HepG2 (cell line): ENCODE results near the gene ZG16. TPM values are rescaled to one million over a fixed set of nuclear protein-coding genes. Genes with fewer than 3 reads are reported as not detected.

Experiments
- CREB1 ChIP-seq, 2 experiments: fragments of 450-650 bp in 1 of 2; IDR thresholded peaks; 2 replicates each; pipeline ENCODE4 v1.6.1; 2016 to 2017; ENCODE audit warnings: control low read depth in 1 of 2, mild to moderate bottlenecking in 1 of 2, missing compliant biosample characterization in 1 of 2, missing genetic modification characterization in 1 of 2
- GABPB1 ChIP-seq: IDR thresholded peaks from 2 replicates; pipeline ENCODE4 v1.6.1; 2016; ENCODE audit warnings: mild to moderate bottlenecking, missing genetic modification reagents, moderate library complexity, missing compliant biosample characterization
- MBNL3 ChIP-seq: fragments of 250-450 bp; sonication (Bioruptor Pico); conservative IDR thresholded peaks from 2 replicates; pipeline ENCODE4 v1.8.0; 2022; ENCODE audit warnings: mild to moderate bottlenecking, inconsistent platforms
- MED1 ChIP-seq: sonication (generic); formaldehyde crosslinking; IDR thresholded peaks from 2 replicates; pipeline ENCODE4 v1.4.0; 2020; ENCODE audit warnings: missing genetic modification reagents
- PHF8 ChIP-seq: sonication (generic); formaldehyde crosslinking; IDR thresholded peaks from 2 replicates; pipeline ENCODE4 v1.5.0; 2020; ENCODE audit warnings: missing genetic modification reagents
- POLR2AphosphoS5 ChIP-seq: IDR thresholded peaks from 2 replicates; pipeline ENCODE4 v1.6.1; 2012; ENCODE audit warnings: low read depth, low read length
- SIX4 ChIP-seq: sonication (generic); formaldehyde crosslinking; IDR thresholded peaks from 2 replicates; pipeline ENCODE4 v1.4.0; 2020; ENCODE audit warnings: missing genetic modification reagents
- TAF1 ChIP-seq: sonication (generic); formaldehyde crosslinking; IDR thresholded peaks from 2 replicates; pipeline ENCODE4 v1.4.0; 2020; ENCODE audit warnings: missing genetic modification reagents
- TARDBP ChIP-seq: sonication (generic); formaldehyde crosslinking; IDR thresholded peaks from 2 replicates; pipeline ENCODE4 v1.8.0; 2022; ENCODE audit warnings: mild to moderate bottlenecking, missing genetic modification reagents
- TCF7 ChIP-seq: sonication (generic); IDR thresholded peaks from 2 replicates; pipeline ENCODE4 v1.6.1; 2016; ENCODE audit warnings: antibody characterized with exemption, low read depth
- ZFX ChIP-seq: sonication (generic); formaldehyde crosslinking; IDR thresholded peaks from 2 replicates; pipeline ENCODE4 v1.4.0; 2020; ENCODE audit warnings: mild to moderate bottlenecking, low read depth, missing genetic modification reagents, moderate library complexity
- ZNF761 ChIP-seq: sonication (generic); formaldehyde crosslinking; conservative IDR thresholded peaks from 2 replicates; pipeline ENCODE4 v1.4.0; 2020; ENCODE audit warnings: mild to moderate bottlenecking, missing genetic modification reagents
- ZNF788 ChIP-seq: sonication (generic); formaldehyde crosslinking; IDR thresholded peaks from 2 replicates; pipeline ENCODE4 v1.5.0; 2020; ENCODE audit warnings: mild to moderate bottlenecking, missing genetic modification reagents, borderline replicate concordance
- ZNF878 ChIP-seq: sonication (generic); formaldehyde crosslinking; IDR thresholded peaks from 2 replicates; pipeline ENCODE4 v1.8.1; 2023; ENCODE audit warnings: mild to moderate bottlenecking, missing genetic modification reagents, moderate library complexity
- ZNF891 ChIP-seq: sonication (generic); formaldehyde crosslinking; IDR thresholded peaks from 2 replicates; pipeline ENCODE4 v1.5.0; 2020; ENCODE audit warnings: mild to moderate bottlenecking, missing genetic modification reagents
- ZSCAN29 ChIP-seq: sonication (generic); formaldehyde crosslinking; conservative IDR thresholded peaks from 2 replicates; pipeline ENCODE4 v1.4.0; 2020; ENCODE audit warnings: mild to moderate bottlenecking, missing genetic modification reagents
- polyA plus RNA-seq, 8 experiments: library from polyadenylated mRNA; depleted of rRNA in 3 of 8; stranded (reverse) in 7 of 8; unstranded in 1 of 8; fragments of >200 nt; fragmentation: Illumina TruSeq in 4 of 8; extraction: Trizol in 4 of 8; gene quantifications; 2 replicates each; pipeline versions ENCODE4 v1.2.1 to v1.2.3, GENCODE V29; 2011 to 2016; ENCODE audit warnings: low read depth in 4 of 8, missing spikeins in 1 of 8, mixed read lengths in 1 of 8; ENCODE audit not compliant: insufficient read depth in 1 of 8
- total RNA-seq, 5 experiments: library from RNA; depleted of rRNA; stranded (reverse); fragments of >200 nt; fragmentation: Illumina TruSeq; extraction: Trizol; gene quantifications; 2 replicates each; pipeline ENCODE4 v1.2.3, GENCODE V29; 2016; ENCODE audit warnings: low read depth in 1 of 5
- TF ChIP-seq, protein P1 (sequence below): sonication (generic); formaldehyde crosslinking; IDR thresholded peaks from 2 replicates; pipeline ENCODE4 v1.4.0; 2020; ENCODE audit warnings: mild to moderate bottlenecking, missing genetic modification reagents, borderline replicate concordance
- TF ChIP-seq, protein P2 (sequence below): sonication (generic); formaldehyde crosslinking; IDR thresholded peaks from 2 replicates; pipeline ENCODE4 v1.5.1; 2020; ENCODE audit warnings: mild to moderate bottlenecking, missing genetic modification reagents, moderate library complexity
- TF ChIP-seq, protein P3 (sequence below): sonication (generic); formaldehyde crosslinking; conservative IDR thresholded peaks from 2 replicates; pipeline ENCODE4 v1.4.0; 2020; ENCODE audit warnings: mild to moderate bottlenecking, missing genetic modification reagents, moderate library complexity

The ZG16 gene
- total and polyA plus RNA-seq, 2 of the 13 experiments (the other 11 are each of a cell fraction or from before 2014, with no cell fraction given) = 0.04 to 0.07 TPM

DNA sequence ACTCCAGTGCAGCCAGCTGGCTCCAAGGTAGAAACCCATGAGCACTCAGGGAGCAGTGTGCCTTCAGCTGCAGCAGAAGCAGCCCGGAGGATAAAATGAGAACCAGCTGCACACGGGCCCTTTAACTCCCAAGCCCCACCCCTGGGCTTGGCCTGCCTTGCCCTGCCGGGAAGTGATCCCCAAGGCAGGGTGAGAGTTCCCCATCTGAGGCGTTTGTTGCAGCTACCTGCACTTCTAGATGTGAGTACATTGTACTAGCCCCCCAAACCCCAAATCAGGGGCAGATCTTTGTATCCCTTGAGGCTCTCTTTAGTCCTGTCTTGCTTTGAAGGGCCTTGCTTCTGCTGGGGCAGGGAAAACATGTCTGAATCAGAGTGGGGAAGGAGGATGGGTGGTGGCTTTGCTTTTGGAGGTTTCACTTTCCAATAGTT is 42.2 kb downstream of the ZG16 start, which contains the start of gene MVP (continued):
- TF ChIP-seq ZSCAN29 (CRISPR knock-in tag) (0 out of 2 replicates have a peak, but pooled peaks have one; percentile 9), ZNF761 (0 out of 2 replicates have a peak, but pooled peaks have one; percentile 26), MED1 (CRISPR knock-in tag) (peak; percentile 32; the same call in 1 of the 2 replicates), CREB1 (IDR thresholded peaks at IDR 0.05) (no peak), CREB1 (CRISPR knock-in tag; IDR thresholded peaks at IDR 0.05) (0 out of 2 replicates have a peak, but pooled peaks have one; percentile 24), POLR2AphosphoS5 (peak; percentile 68), TARDBP (CRISPR knock-in tag) (0 out of 2 replicates have a peak, but pooled peaks have one; percentile 23), TCF7 (no peak), ZNF788 (CRISPR knock-in tag) (0 out of 2 replicates have a peak, but pooled peaks have one; percentile 15), GABPB1 (CRISPR knock-in tag) (0 out of 2 replicates have a peak, but pooled peaks have one; percentile 33), ZFX (CRISPR knock-in tag) (peak; percentile 40; the same call in 1 of the 2 replicates), MBNL3 (CRISPR knock-in tag) (no peak), PHF8 (CRISPR knock-in tag) (0 out of 2 replicates have a peak, but pooled peaks have one; percentile 25), ZNF891 (CRISPR knock-in tag) (0 out of 2 replicates have a peak, but pooled peaks have one; percentile 2), ZNF878 (CRISPR knock-in tag) (no peak), SIX4 (CRISPR knock-in tag) (0 out of 2 replicates have a peak, but pooled peaks have one; percentile 28), TAF1 (CRISPR knock-in tag) (no peak)
- TF ChIP-seq, protein P1, sequence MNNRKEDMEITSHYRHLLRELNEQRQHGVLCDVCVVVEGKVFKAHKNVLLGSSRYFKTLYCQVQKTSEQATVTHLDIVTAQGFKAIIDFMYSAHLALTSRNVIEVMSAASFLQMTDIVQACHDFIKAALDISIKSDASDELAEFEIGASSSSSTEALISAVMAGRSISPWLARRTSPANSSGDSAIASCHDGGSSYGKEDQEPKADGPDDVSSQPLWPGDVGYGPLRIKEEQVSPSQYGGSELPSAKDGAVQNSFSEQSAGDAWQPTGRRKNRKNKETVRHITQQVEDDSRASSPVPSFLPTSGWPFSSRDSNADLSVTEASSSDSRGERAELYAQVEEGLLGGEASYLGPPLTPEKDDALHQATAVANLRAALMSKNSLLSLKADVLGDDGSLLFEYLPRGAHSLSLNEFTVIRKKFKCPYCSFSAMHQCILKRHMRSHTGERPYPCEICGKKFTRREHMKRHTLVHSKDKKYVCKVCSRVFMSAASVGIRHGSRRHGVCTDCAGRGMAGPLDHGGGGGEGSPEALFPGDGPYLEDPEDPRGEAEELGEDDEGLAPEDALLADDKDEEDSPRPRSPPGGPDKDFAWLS (CRISPR knock-in tag) = no peak
- TF ChIP-seq, protein P2, sequence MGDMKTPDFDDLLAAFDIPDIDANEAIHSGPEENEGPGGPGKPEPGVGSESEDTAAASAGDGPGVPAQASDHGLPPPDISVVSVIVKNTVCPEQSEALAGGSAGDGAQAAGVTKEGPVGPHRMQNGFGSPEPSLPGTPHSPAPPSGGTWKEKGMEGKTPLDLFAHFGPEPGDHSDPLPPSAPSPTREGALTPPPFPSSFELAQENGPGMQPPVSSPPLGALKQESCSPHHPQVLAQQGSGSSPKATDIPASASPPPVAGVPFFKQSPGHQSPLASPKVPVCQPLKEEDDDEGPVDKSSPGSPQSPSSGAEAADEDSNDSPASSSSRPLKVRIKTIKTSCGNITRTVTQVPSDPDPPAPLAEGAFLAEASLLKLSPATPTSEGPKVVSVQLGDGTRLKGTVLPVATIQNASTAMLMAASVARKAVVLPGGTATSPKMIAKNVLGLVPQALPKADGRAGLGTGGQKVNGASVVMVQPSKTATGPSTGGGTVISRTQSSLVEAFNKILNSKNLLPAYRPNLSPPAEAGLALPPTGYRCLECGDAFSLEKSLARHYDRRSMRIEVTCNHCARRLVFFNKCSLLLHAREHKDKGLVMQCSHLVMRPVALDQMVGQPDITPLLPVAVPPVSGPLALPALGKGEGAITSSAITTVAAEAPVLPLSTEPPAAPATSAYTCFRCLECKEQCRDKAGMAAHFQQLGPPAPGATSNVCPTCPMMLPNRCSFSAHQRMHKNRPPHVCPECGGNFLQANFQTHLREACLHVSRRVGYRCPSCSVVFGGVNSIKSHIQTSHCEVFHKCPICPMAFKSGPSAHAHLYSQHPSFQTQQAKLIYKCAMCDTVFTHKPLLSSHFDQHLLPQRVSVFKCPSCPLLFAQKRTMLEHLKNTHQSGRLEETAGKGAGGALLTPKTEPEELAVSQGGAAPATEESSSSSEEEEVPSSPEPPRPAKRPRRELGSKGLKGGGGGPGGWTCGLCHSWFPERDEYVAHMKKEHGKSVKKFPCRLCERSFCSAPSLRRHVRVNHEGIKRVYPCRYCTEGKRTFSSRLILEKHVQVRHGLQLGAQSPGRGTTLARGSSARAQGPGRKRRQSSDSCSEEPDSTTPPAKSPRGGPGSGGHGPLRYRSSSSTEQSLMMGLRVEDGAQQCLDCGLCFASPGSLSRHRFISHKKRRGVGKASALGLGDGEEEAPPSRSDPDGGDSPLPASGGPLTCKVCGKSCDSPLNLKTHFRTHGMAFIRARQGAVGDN (CRISPR knock-in tag) = peak; percentile 34
- TF ChIP-seq, protein P3, sequence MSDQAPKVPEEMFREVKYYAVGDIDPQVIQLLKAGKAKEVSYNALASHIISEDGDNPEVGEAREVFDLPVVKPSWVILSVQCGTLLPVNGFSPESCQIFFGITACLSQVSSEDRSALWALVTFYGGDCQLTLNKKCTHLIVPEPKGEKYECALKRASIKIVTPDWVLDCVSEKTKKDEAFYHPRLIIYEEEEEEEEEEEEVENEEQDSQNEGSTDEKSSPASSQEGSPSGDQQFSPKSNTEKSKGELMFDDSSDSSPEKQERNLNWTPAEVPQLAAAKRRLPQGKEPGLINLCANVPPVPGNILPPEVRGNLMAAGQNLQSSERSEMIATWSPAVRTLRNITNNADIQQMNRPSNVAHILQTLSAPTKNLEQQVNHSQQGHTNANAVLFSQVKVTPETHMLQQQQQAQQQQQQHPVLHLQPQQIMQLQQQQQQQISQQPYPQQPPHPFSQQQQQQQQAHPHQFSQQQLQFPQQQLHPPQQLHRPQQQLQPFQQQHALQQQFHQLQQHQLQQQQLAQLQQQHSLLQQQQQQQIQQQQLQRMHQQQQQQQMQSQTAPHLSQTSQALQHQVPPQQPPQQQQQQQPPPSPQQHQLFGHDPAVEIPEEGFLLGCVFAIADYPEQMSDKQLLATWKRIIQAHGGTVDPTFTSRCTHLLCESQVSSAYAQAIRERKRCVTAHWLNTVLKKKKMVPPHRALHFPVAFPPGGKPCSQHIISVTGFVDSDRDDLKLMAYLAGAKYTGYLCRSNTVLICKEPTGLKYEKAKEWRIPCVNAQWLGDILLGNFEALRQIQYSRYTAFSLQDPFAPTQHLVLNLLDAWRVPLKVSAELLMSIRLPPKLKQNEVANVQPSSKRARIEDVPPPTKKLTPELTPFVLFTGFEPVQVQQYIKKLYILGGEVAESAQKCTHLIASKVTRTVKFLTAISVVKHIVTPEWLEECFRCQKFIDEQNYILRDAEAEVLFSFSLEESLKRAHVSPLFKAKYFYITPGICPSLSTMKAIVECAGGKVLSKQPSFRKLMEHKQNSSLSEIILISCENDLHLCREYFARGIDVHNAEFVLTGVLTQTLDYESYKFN (CRISPR knock-in tag) = 0 out of 2 replicates have a peak, but pooled peaks have one; percentile 11
